ENCODE data around the gene RAB33B.

RAB33B gene

GRCh38 chr4:139521754-139522401, 68.0 kb downstream of the RAB33B start:
- Histone ChIP-seq H3K9ac (no peak overlapping the region), H4K20me1 (peaks cover 7% of the 10 kb centered on the region; the same call in 1 of the 2 replicates), H3K9me3 (no peaks in the 10 kb centered on the region), H3K4me3 (no peak overlapping the region), H3K36me3 (peaks cover 99% of the 10 kb centered on the region), H3K4me1 (peaks cover 9% of the 10 kb centered on the region; the same call in 1 of the 2 replicates), H3K27me3 (no peaks in the 10 kb centered on the region), H3K4me2 (no peak overlapping the region), H3K27ac (no peak overlapping the region)
- no peak for TF ChIP-seq Cebpa-rat (IDR thresholded peaks at IDR 0.05)

DNA sequence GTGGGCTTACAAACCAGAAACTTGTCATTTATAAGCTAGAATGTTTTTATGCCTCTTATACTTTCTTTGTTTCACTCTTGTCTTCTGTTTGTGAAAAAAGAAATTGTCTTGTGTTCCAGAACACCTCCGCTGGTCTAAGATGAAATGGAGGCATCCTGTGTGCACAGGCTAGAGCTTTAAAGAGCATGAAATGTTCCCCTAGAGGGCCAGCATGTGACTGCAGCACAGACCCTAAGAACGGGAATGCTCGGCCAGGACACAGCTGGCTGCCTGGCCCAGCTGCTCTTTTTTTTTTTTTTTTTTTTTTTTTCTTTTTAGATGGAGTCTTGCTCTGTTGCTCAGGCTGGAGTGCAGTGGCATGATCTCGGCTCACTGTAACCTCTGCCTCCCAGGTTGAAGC, 68.5 kb downstream of the RAB33B start:
- Histone ChIP-seq H4K20me1 (peaks cover 7% of the 10 kb centered on the region; the same call in 1 of the 2 replicates), H3K9me3 (no peaks in the 10 kb centered on the region), H3K36me3 (peaks cover 99% of the 10 kb centered on the region), H3K4me2 (no peak overlapping the region), H3K4me1 (peaks cover 9% of the 10 kb centered on the region; the same call in 1 of the 2 replicates), H3K27me3 (no peaks in the 10 kb centered on the region), H3K27ac (no peak overlapping the region), H3K4me3 (no peak overlapping the region), H3K9ac (no peak overlapping the region)
- no peak for TF ChIP-seq Cebpa-rat (IDR thresholded peaks at IDR 0.05)

DNA sequence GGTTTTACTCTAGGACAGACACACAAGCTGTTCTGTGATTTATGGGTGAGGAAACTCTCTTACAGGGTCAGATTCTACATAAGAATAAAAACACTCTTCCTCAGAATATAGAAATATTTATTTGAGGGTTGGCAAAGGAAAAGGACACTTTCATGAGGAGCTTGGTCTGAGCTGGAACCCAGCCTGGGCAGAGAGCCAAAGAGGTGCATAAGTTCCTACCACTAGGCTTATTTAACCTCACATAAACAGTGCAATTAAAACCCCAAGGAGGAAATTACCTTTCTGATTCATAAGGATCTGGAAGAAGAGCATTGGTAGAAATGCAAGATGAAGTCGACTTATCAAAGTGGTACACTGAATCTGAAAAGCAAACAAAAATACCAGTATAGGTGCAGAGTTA, 69.2 kb downstream of the RAB33B start:
- H4K20me1 ChIP-seq: peaks cover 7% of the 10 kb centered on the region; the same call in 1 of the 2 replicates
- no peak overlapping the region for H3K4me3 ChIP-seq
- peaks cover 99% of the 10 kb centered on the region for H3K36me3 ChIP-seq
- no peaks in the 10 kb centered on the region for H3K27me3 ChIP-seq
- H3K9me3 ChIP-seq: no peaks in the 10 kb centered on the region
- no peak overlapping the region for H3K4me2 ChIP-seq
- peaks cover 9% of the 10 kb centered on the region; the same call in 1 of the 2 replicates for H3K4me1 ChIP-seq
- TF ChIP-seq Cebpa-rat (IDR thresholded peaks at IDR 0.05): no peak
- no peak overlapping the region for H3K9ac ChIP-seq
- no peak overlapping the region for H3K27ac ChIP-seq

- Histone ChIP-seq H3K27ac (no peak overlapping the region), H3K27me3 (no peaks in the 10 kb centered on the region), H3K36me3 (peaks cover 99% of the 10 kb centered on the region), H3K4me1 (peaks cover 9% of the 10 kb centered on the region; the same call in 1 of the 2 replicates), H3K4me3 (no peak overlapping the region), H4K20me1 (peaks cover 7% of the 10 kb centered on the region; the same call in 1 of the 2 replicates), H3K9me3 (no peaks in the 10 kb centered on the region), H3K4me2 (no peak overlapping the region), H3K9ac (no peak overlapping the region)
- no peak for TF ChIP-seq Cebpa-rat (IDR thresholded peaks at IDR 0.05)
These were observed 70.2 kb downstream of the RAB33B start for GRCh38 chr4:139524062-139524631.

DNA sequence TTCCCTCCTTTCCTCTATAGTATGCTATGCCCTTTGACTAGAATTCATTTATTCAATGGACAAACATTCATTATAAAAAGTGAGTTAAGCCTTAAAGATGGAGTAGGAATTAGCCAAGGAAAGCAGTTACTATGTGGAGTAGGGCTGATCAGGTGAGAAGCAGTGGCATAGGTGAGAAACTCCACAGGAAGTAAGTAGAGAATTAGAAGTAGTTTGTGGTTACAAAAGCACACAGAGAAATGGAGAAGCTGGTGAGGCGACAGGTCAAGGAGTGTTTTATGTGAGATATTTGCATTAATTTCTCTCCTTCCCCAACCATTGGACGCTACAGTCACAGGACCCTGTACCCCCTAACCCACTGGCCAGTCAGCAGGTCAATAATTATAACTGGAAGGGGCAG, 71.5 kb downstream of the RAB33B start:
- no peak overlapping the region for H3K4me2 ChIP-seq
- no peak overlapping the region for H3K4me3 ChIP-seq
- peaks cover 96% of the 10 kb centered on the region for H3K36me3 ChIP-seq
- TF ChIP-seq Cebpa-rat (IDR thresholded peaks at IDR 0.05): no peak
- no peak overlapping the region for H3K27ac ChIP-seq
- H3K9me3 ChIP-seq: no peaks in the 10 kb centered on the region
- H3K27me3 ChIP-seq: no peaks in the 10 kb centered on the region
- peaks cover 9% of the 10 kb centered on the region; the same call in 1 of the 2 replicates for H3K4me1 ChIP-seq
- H3K9ac ChIP-seq: no peak overlapping the region
- H4K20me1 ChIP-seq: peaks cover 8% of the 10 kb centered on the region; the same call in 1 of the 2 replicates

Data from BLaER1 (cell line).